Breast epithelium (tissue), 4 donors: ENCODE measurements around the gene ARHGAP26. TPM values are rescaled to one million over a fixed set of nuclear protein-coding genes. Genes with fewer than 3 reads are reported as not detected.

Experiments
- DNase-seq, 2 donors: peaks; one replicate each; pipeline ENCODE4 v3.0.0-alpha.2; 2019; ENCODE audit warnings: low spot score in 2 of 2
- H3K27ac ChIP-seq, 2 donors: fragments of 200-600 bp; sonication (generic) in 1 of 2; one replicate each; pipeline ENCODE4 v1.5.1; 2016 to 2019; ENCODE audit warnings: mild to moderate bottlenecking in 1 of 2
- H3K27me3 ChIP-seq, 2 donors: fragments of 200-600 bp; sonication (generic) in 1 of 2; one replicate each; pipeline versions ENCODE4 v1.5.1 to v1.6.0; 2017 to 2019; ENCODE audit warnings: control low read depth in 1 of 2, mild to moderate bottlenecking in 1 of 2
- H3K36me3 ChIP-seq: fragments of 200-600 bp; one replicate; pipeline ENCODE4 v1.5.1; 2019
- H3K4me1 ChIP-seq, 2 donors: fragments of 200-600 bp; sonication (generic); one replicate each; pipeline ENCODE4 v1.5.1; 2016 to 2019; ENCODE audit warnings: control low read depth in 1 of 2
- H3K4me3 ChIP-seq, 3 donors: fragments of 200-600 bp; sonication (generic); 1 replicate in 2 of 3; 2 replicates in 1 of 3; pipeline ENCODE4 v1.5.1; 2016 to 2019; ENCODE audit warnings: mild to moderate bottlenecking in 3 of 3, moderate library complexity in 2 of 3
- H3K9me3 ChIP-seq, 2 donors: fragments of 200-600 bp; sonication (generic) in 1 of 2; one replicate each; pipeline ENCODE4 v1.5.1; 2016 to 2019; ENCODE audit warnings: control low read depth in 1 of 2
- CTCF ChIP-seq, 3 donors: fragments of 450-650 bp; IDR thresholded peaks; one replicate each; pipeline ENCODE4 v1.5.1; 2016 to 2017; ENCODE audit warnings: antibody characterized with exemption in 3 of 3, mild to moderate bottlenecking in 3 of 3, moderate library complexity in 3 of 3
- POLR2A ChIP-seq: fragments of 450-650 bp; IDR thresholded peaks from one replicate; pipeline ENCODE4 v1.6.1; 2016; ENCODE audit warnings: antibody characterized with exemption, mild to moderate bottlenecking, moderate library complexity
- POLR2AphosphoS5 ChIP-seq, 3 donors: sonication (generic); formaldehyde crosslinking; IDR thresholded peaks; one replicate each; pipeline ENCODE4 v1.6.1; 2017; ENCODE audit warnings: antibody characterized with exemption in 3 of 3
- intact Hi-C: fragments of 100-400 bp; cut with DNase I; formaldehyde crosslinking; loops from one replicate; pipeline ENCODE4 v1.15.1; 2023; ENCODE audit warnings: low total_unique reads
- total RNA-seq, 3 donors: library from RNA; depleted of rRNA; stranded (reverse); fragments of >200 nt; gene quantifications; one replicate each; pipeline ENCODE4 v1.1.0, GENCODE V29; 2016

The ARHGAP26 gene
- total RNA-seq, 3 donors from 2014 or later, result 33.1 to 89.0 (median 56.4) TPM

- intact Hi-C loops, result no loop called here
- Histone ChIP-seq H3K27ac (peak overlapping the region in 1 of 2 donors; percentile 50), H3K4me3 (no peak overlapping the region), H3K36me3 (no peaks in the 10 kb centered on the region), H3K9me3 (no peaks in the 10 kb centered on the region), H3K4me1 (no peaks in the 10 kb centered on the region), H3K27me3 (no peaks in the 10 kb centered on the region)
- DNase-seq, result no peak
- no peak for TF ChIP-seq POLR2AphosphoS5 (IDR thresholded peaks at IDR 0.05)
- TF ChIP-seq CTCF (IDR thresholded peaks at IDR 0.05), result no peak
- TF ChIP-seq POLR2A, result no peak
These were observed 459.9 kb downstream of the ARHGAP26 start for GRCh38 chr5:143229896-143230675.

DNA sequence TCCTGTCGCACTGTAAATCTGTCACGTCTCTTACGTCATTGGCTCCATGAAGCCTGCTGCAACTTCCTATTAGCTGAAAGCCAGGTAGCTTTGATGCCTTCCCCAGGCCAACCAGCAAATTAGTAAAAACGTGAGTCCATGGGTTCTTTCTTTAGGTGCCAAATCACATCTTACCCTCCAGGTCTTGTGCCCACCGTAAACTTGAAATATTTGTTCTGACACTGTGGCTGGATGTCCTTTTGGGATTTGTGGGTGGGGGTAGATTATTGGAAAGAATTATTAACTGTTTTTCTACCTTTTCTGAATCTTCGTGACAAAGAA is 460.5 kb downstream of the ARHGAP26 start:
- no peak for TF ChIP-seq CTCF (IDR thresholded peaks at IDR 0.05)
- TF ChIP-seq POLR2A, result no peak
- TF ChIP-seq POLR2AphosphoS5 (IDR thresholded peaks at IDR 0.05), result no peak
- Histone ChIP-seq H3K27ac (no peak overlapping the region), H3K36me3 (no peaks in the 10 kb centered on the region), H3K27me3 (no peaks in the 10 kb centered on the region), H3K4me1 (no peaks in the 10 kb centered on the region), H3K9me3 (no peaks in the 10 kb centered on the region), H3K4me3 (no peak overlapping the region)
- intact Hi-C loops, result no loop called here
- DNase-seq, result no peak

GRCh38 chr5:143231416-143231815 is 461.2 kb downstream of the ARHGAP26 start:
- H3K36me3 ChIP-seq, result no peaks in the 10 kb centered on the region
- TF ChIP-seq CTCF (IDR thresholded peaks at IDR 0.05) (no peak), POLR2A (no peak), POLR2AphosphoS5 (IDR thresholded peaks at IDR 0.05) (no peak)
- intact Hi-C loops, result no loop called here
- H3K4me1 ChIP-seq, result no peaks in the 10 kb centered on the region
- no peak overlapping the region for H3K27ac ChIP-seq
- H3K27me3 ChIP-seq, result no peaks in the 10 kb centered on the region
- no peak overlapping the region for H3K4me3 ChIP-seq
- no peaks in the 10 kb centered on the region for H3K9me3 ChIP-seq
- DNase-seq, result no peak

GRCh38 chr5:143231973-143232812 is 462.0 kb downstream of the ARHGAP26 start:
- H3K27ac ChIP-seq, result no peak overlapping the region
- no peaks in the 10 kb centered on the region for H3K4me1 ChIP-seq
- intact Hi-C loops, result no loop called here
- H3K9me3 ChIP-seq, result no peaks in the 10 kb centered on the region
- DNase-seq, result no peak
- TF ChIP-seq POLR2AphosphoS5 (IDR thresholded peaks at IDR 0.05) (no peak), CTCF (IDR thresholded peaks at IDR 0.05) (no peak), POLR2A (no peak)
- H3K27me3 ChIP-seq, result no peaks in the 10 kb centered on the region
- H3K4me3 ChIP-seq, result no peak overlapping the region
- no peaks in the 10 kb centered on the region for H3K36me3 ChIP-seq

DNA sequence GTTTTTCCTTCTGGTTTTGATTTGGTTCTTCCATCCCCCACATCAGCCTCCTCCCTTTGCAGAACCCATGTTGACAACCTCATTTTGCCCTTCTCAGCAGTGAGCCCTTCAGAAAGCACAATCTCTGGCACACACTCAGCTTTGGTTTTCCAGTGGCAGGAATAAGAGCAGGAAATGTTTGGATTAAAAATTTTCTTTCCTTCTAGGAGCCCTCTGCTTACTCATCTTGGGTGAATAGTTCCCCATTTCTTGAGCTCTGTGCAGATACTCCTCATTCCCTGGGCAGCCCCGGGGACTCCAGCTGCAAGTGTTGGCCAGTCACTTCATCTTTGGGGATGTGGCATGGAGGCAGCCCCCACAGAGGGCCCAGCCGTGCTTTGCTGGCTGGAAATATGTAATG is 462.9 kb downstream of the ARHGAP26 start:
- no peak for TF ChIP-seq CTCF (IDR thresholded peaks at IDR 0.05)
- TF ChIP-seq POLR2AphosphoS5 (IDR thresholded peaks at IDR 0.05), result no peak
- TF ChIP-seq POLR2A, result no peak
- intact Hi-C loops, result no loop called here
- Histone ChIP-seq H3K4me3 (no peak overlapping the region), H3K4me1 (no peaks in the 10 kb centered on the region), H3K9me3 (no peaks in the 10 kb centered on the region), H3K27me3 (no peaks in the 10 kb centered on the region), H3K27ac (no peak overlapping the region), H3K36me3 (no peaks in the 10 kb centered on the region)
- no peak for DNase-seq
